Activated T-cell treated with anti-CD3 and anti-CD28 coated beads for 1 hour (primary cell): Measurements from ENCODE around the gene NR1H4.
"Not testable (repeated sequence)": the region's sequence is repeated elsewhere in the genome, so short reads cannot be mapped to it uniquely, and the experiment has no call there.

ENCODE experiments used
- DNase-seq: peaks from one replicate; pipeline ENCODE4 v3.0.0-alpha.2; 2020; ENCODE audit warnings: low read depth

NR1H4 gene

GRCh38 chr12:100572184-100572583, 98.5 kb downstream of the NR1H4 start:
- no peak for DNase-seq

DNA sequence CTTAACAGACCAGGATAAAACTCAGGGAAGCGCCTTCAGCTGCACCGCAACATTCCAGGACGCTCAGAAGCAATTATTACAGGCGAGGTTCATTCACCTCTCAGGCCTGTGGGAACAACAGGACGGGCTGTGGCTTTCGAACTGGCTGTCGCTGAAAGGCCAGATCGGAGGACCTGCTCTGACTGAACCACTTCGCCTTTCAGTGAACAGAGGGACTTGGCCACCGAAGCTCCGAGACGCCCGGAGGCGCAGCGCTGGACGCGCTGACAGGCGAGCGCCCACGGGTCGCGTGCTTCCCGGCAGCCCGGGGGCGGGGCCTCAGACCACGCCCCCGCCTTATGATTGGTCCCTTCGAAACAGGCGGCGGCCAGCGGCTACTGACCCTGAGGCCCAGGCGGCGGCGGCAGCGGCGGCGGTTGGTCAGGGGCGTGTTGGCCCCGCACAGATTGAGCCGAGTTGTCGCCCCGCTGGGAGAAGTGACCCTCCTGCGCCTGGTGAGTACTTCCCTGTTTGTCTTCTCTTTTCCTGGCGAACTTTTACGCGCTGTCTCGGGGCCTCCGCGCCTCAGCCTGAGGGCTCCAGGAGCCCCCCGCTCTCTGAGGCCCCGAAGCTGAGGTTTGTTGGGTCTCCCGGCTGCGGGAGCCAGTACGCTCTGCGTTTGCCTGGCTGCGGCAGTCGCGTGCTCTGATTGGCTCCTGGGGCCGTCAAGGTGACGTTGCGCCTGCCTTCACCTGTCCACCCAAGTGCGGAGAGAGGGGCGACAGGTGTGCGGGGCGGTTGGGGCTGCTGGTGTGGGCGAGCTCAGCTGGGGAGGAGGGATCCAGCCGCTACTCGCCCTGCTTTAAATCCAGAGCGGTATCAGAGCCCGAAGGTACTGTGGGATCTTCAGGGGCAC, 99.9 kb downstream of the NR1H4 start, which contains the start of gene GAS2L3:
GAS2L3 (plus strand) TSS at position 393 of the 895 bp plus-strand sequence. CDS start 21,221 bp downstream, outside the sequence.
- peak; percentile 33 for DNase-seq

GRCh38 chr12:100574187-100575074, 100.8 kb downstream of the NR1H4 start:
- no peak for DNase-seq

- DNase-seq: no peak
These were observed 102.8 kb downstream of the NR1H4 start for GRCh38 chr12:100576331-100577036.

GRCh38 chr12:100578923-100579322, 105.3 kb downstream of the NR1H4 start:
- no peak for DNase-seq

GRCh38 chr12:100579844-100580243, 106.2 kb downstream of the NR1H4 start:
- no peak for DNase-seq

- no peak for DNase-seq
These were observed 110.6 kb downstream of the NR1H4 start for GRCh38 chr12:100584256-100584655.

DNA sequence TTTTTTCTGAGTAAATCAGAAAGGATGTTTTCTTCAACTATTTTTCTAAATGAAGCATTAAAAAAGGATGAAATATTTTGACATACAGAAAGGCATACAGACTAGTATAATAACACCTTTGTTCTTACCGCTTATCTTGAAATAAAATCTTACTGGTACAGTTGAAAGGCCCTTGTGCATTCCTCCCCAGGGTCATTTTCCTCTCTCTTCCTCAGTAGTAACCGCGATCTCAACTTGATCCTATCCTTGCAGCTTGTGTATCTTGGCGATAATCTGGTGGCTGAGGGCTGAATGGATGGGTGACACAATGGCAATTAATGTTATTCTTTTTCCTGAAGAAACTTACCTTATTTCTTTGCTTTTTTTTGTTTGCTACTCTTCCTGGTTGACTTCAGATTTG, 118.3 kb downstream of the NR1H4 start:
- no peak for DNase-seq

DNA sequence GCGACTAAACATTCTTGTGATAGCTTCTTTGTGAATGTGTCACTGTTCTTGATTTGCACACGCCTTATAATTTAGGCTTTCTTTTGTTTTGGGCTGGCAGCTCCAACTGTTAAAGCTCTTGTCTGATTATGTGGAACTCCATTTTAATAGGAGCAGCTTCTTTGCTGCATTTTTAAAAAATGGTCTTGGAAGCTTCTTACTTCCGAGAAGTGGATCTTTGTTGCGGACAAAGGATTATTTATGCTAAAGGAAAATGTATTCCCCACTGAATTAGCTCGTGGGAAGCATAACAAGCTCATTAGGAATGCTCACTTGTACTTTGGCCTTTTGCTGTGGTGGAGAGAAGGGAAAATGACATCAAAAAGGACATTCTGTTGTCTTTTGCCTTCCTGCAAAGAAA, 119.8 kb downstream of the NR1H4 start:
- DNase-seq: no peak

- DNase-seq: no peak
These were observed 128.0 kb downstream of the NR1H4 start for GRCh38 chr12:100601626-100602025.

DNA sequence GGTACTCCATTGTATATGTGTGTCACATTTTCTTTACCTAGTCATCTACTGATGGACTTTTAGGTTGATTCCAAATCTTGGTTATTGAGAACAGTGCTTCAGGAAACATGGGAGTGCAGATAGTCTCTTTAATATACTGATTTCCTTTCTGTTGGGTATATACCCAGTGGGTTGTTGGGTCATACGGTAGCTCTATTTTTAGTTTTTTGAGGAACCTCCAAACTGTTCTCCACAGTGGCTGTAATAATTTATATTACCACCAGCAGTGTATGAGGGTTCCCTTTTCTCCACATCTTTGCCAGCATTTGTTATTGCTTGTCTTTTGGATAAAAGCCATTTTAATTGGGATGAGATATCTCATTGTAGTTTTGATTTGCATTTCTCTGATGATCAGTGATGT, 129.3 kb downstream of the NR1H4 start:
- DNase-seq: not testable (repeated sequence)

DNA sequence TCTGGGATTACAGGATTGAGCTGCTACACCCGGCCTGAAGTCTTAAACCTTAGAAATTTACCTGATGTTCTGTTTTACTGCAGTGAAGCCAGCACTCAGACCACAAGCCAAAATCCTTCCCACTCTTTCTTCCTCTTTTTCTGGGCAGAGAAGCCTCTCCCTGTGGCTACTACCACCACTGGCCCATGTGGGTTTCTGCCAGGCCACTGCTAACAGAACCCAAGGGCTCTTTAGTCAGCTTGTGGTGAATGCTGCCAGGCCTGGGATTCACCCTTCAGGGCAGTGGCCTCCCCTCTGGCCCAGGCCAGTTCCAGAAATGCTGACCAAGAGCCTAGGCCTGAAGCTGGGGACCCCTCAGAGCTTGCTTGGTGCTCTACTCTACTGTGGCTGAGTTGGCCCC, 135.1 kb downstream of the NR1H4 start:
- no peak for DNase-seq

DNA sequence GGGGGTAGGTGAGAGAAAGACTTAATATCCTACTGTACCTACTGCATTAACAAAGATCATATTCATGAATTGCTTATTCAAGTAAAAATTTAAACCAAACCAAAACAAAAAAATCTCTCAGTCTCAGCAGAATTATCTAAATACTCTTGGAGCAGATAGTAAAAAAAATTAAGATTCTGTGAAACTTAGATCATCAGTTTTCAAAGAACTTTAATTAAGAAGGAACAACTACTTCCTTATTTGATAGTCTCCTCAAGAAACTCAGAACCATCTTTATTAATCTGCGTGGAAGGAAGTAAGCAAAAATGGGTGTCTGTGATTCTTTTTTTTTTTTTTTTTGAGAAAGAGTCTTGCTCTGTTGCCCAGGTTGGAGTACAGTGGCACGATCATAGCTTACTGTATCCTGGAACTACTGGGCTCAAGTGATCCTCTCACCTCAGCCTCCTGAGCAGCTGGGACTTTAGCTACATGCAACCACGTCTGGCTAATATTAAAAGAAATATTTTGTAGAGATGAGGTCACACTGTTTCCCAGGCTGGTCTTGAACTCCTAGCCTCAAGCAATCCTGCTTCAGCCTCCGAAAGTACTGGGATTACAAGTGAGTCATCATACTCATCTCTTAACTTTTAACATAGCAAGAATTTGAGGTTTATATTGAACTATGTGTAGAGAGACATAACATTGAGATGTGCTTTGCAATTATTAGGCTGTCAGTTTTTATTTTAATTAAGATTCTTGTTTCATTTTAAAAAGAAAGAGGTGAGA, 137.2 kb downstream of the NR1H4 start:
- no peak for DNase-seq

- DNase-seq: no peak
These were observed 138.9 kb downstream of the NR1H4 start for GRCh38 chr12:100612606-100613005.
